VCaP (cell line): ENCODE measurements around the gene IMPA2.

ENCODE experiments used
- H3K27ac ChIP-seq: fragments of 450-650 bp; 2 replicates; pipeline ENCODE4 v1.5.1; 2017
- CTCF ChIP-seq: fragments of 450-650 bp; conservative IDR thresholded peaks from 2 replicates; pipeline ENCODE4 v1.5.1; 2017; ENCODE audit warnings: mild to moderate bottlenecking, moderate library complexity

IMPA2 gene

GRCh38 chr18:12031846-12032245 lies 50.5 kb downstream of the IMPA2 start:
- no peak overlapping the region for H3K27ac ChIP-seq
- TF ChIP-seq CTCF, result no peak

GRCh38 chr18:12032786-12033642 lies 51.7 kb downstream of the IMPA2 start:
- H3K27ac ChIP-seq, result no peak overlapping the region
- TF ChIP-seq CTCF, result no peak

- H3K27ac ChIP-seq, result no peak overlapping the region
- no peak for TF ChIP-seq CTCF
Measured at GRCh38 chr18:12033643-12034025, 52.3 kb downstream of the IMPA2 start.

- no peak for TF ChIP-seq CTCF
- no peak overlapping the region for H3K27ac ChIP-seq
Measured at GRCh38 chr18:12034241-12035100, 53.2 kb downstream of the IMPA2 start.

- TF ChIP-seq CTCF, result no peak
- H3K27ac ChIP-seq, result no peak overlapping the region
Measured at GRCh38 chr18:12035481-12035880, 54.2 kb downstream of the IMPA2 start.

GRCh38 chr18:12036201-12036751 lies 55.0 kb downstream of the IMPA2 start:
- TF ChIP-seq CTCF, result no peak
- H3K27ac ChIP-seq, result no peak overlapping the region

GRCh38 chr18:12038082-12038638 lies 56.9 kb downstream of the IMPA2 start:
- H3K27ac ChIP-seq, result no peak overlapping the region
- TF ChIP-seq CTCF, result no peak
